H1 (cell line): Measurements from ENCODE around the gene POLA1. TPM values are rescaled to one million over a fixed set of nuclear protein-coding genes. Genes with fewer than 3 reads are reported as not detected.

Source experiments
- ATF2 ChIP-seq: IDR thresholded peaks from 2 replicates; pipeline ENCODE4 v1.6.1; 2012; ENCODE audit warnings: low read length, inconsistent platforms
- ATF3 ChIP-seq: IDR thresholded peaks from 2 replicates; pipeline ENCODE4 v1.6.1; 2011; ENCODE audit warnings: low read depth, mild to moderate bottlenecking, low read length; ENCODE audit not compliant: insufficient read depth
- BACH1 ChIP-seq: IDR thresholded peaks from 2 replicates; pipeline ENCODE4 v1.6.1; 2012; ENCODE audit warnings: low read length, improper control_type of control experiment
- BCL11A ChIP-seq, 2 experiments: IDR thresholded peaks; one replicate each; pipeline ENCODE4 v1.6.1; 2011; ENCODE audit warnings: low read depth in 2 of 2, low read length in 2 of 2, mild to moderate bottlenecking in 2 of 2
- GTF2F1 ChIP-seq: IDR thresholded peaks from 2 replicates; pipeline ENCODE4 v1.6.1; 2012; ENCODE audit warnings: low read depth, low read length, improper control_type of control experiment, borderline replicate concordance
- HDAC2 ChIP-seq, 2 experiments: fragments of 300-600 bp in 1 of 2; sonication (generic) in 1 of 2; IDR thresholded peaks; 2 replicates each; pipeline ENCODE4 v1.6.1; 2011 to 2012; ENCODE audit warnings: low read depth in 2 of 2, low read length in 2 of 2, mild to moderate bottlenecking in 2 of 2, moderate library complexity in 2 of 2, borderline replicate concordance in 1 of 2, inconsistent platforms in 1 of 2
- POU5F1 ChIP-seq: IDR thresholded peaks from 2 replicates; pipeline ENCODE4 v1.6.1; 2011; ENCODE audit warnings: low read depth, mild to moderate bottlenecking, low read length, moderate library complexity
- RAD21 ChIP-seq, 2 experiments: IDR thresholded peaks in 1 of 2; conservative IDR thresholded peaks in 1 of 2; 2 replicates each; pipeline ENCODE4 v1.6.1; 2011; ENCODE audit warnings: low read depth in 2 of 2, low read length in 2 of 2, improper control_type of control experiment in 1 of 2, inconsistent platforms in 1 of 2, mild to moderate bottlenecking in 1 of 2, moderate library complexity in 1 of 2
- RNF2 ChIP-seq: fragments of 200-900, 300-1000 bp; sonication (generic); IDR thresholded peaks from 2 replicates; pipeline ENCODE4 v1.7.1; 2016; ENCODE audit warnings: borderline replicate concordance, low read depth, mild to moderate bottlenecking, antibody characterized with exemption, low read length; ENCODE audit not compliant: poor library complexity, severe bottlenecking; ENCODE audit errors: missing control alignments
- SAP30 ChIP-seq: fragments of 300-600 bp; sonication (generic); IDR thresholded peaks from 2 replicates; pipeline ENCODE4 v1.7.1; 2012; ENCODE audit warnings: low read length, moderate library complexity, mild to moderate bottlenecking, inconsistent platforms; ENCODE audit not compliant: insufficient read depth, insufficient replicate concordance
- SIN3A ChIP-seq, 2 experiments: IDR thresholded peaks in 1 of 2; conservative IDR thresholded peaks in 1 of 2; 2 replicates each; pipeline ENCODE4 v1.6.1; 2011 to 2012; ENCODE audit warnings: low read length in 2 of 2, improper control_type of control experiment in 1 of 2, low read depth in 1 of 2, mild to moderate bottlenecking in 1 of 2
- SP2 ChIP-seq: IDR thresholded peaks from 2 replicates; pipeline ENCODE4 v1.6.1; 2012; ENCODE audit warnings: mild to moderate bottlenecking, low read length, inconsistent platforms
- SP4 ChIP-seq: IDR thresholded peaks from 2 replicates; pipeline ENCODE4 v1.6.1; 2012; ENCODE audit warnings: low read length, inconsistent platforms
- SRF ChIP-seq: IDR thresholded peaks from 2 replicates; pipeline ENCODE4 v1.6.1; 2011; ENCODE audit warnings: mild to moderate bottlenecking, low read depth, low read length, moderate library complexity
- TAF7 ChIP-seq: optimal IDR thresholded peaks from 2 replicates; pipeline ENCODE3; 2011; ENCODE audit warnings: low read depth, mild to moderate bottlenecking, inconsistent platforms, low read length, moderate library complexity, borderline replicate concordance
- TBP ChIP-seq: IDR thresholded peaks from 2 replicates; pipeline ENCODE4 v1.6.1; 2011; ENCODE audit warnings: low read depth, low read length, improper control_type of control experiment
- USF2 ChIP-seq: IDR thresholded peaks from 2 replicates; pipeline ENCODE4 v1.6.1; 2011; ENCODE audit warnings: low read length, improper control_type of control experiment
- YY1 ChIP-seq: IDR thresholded peaks from 2 replicates; pipeline ENCODE4 v1.6.1; 2011; ENCODE audit warnings: low read depth, mild to moderate bottlenecking, low read length
- polyA plus RNA-seq, 7 experiments: library from polyadenylated mRNA; depleted of rRNA in 3 of 7; stranded (reverse) in 5 of 7; unstranded in 2 of 7; fragments of >200 nt in 5 of 7; fragments of 200-250 nt in 2 of 7; gene quantifications; 1 replicate in 5 of 7; 2 replicates in 1 of 7; 4 replicates in 1 of 7; pipeline versions ENCODE4 v1.2.1 to v1.2.3, GENCODE V29; 2011 to 2013; ENCODE audit warnings: missing spikeins in 2 of 7, mixed read lengths in 2 of 7
- total RNA-seq: library from RNA; stranded (reverse); fragmentation: NEBNext Ultra II Directional; extraction: Animal tissue kit (Norgen Biotek cat#: 25700); gene quantifications from 2 replicates; pipeline ENCODE4 v1.2.1, GENCODE V29; 2021

POLA1 gene
- total and polyA plus RNA-seq, 2 of the 8 experiments (the other 6 are each of a cell fraction or from before 2014, with no cell fraction given) = 5.6 to 34.9 TPM

- TF ChIP-seq POU5F1 = no peak
- no peak for TF ChIP-seq SAP30
- no peak for TF ChIP-seq SP2
- no peak for TF ChIP-seq YY1
- TF ChIP-seq RAD21 (IDR thresholded peaks at IDR 0.05 in 1 of 2, conservative IDR thresholded peaks at IDR 0.05 in 1 of 2; ENCODE audit: low read depth in 2 of 2, low read length in 2 of 2) = 0 out of 4 replicates have a peak, but pooled peaks of 1 of the 2 experiments have one; percentile 1
- TF ChIP-seq BACH1 = peak; percentile 50; the same call in 1 of the 2 replicates
- TF ChIP-seq USF2 = no peak
- TF ChIP-seq ATF2 = no peak
- peak; percentile 59 for TF ChIP-seq ATF3
- TF ChIP-seq SP4 = peak; percentile 29; the same call in 1 of the 2 replicates
- TF ChIP-seq BCL11A (IDR thresholded peaks at IDR 0.05; ENCODE audit: low read depth in 2 of 2, low read length in 2 of 2) = no peak
- TF ChIP-seq RNF2 = no peak
- peak in 1 of 2 experiments; percentile 51; a peak in 1 of 4 replicates for TF ChIP-seq HDAC2 (IDR thresholded peaks at IDR 0.05; ENCODE audit: borderline replicate concordance in 1 of 2, low read depth in 2 of 2, low read length in 2 of 2)
- peak; percentile 66; the same call in 1 of the 2 replicates for TF ChIP-seq SRF
- 0 out of 4 replicates have a peak, but pooled peaks of 1 of the 2 experiments have one; percentile 40 for TF ChIP-seq SIN3A (conservative IDR thresholded peaks at IDR 0.05 in 1 of 2, IDR thresholded peaks at IDR 0.05 in 1 of 2; ENCODE audit: low read depth in 1 of 2, low read length in 2 of 2)
- TF ChIP-seq TAF7 = peak; percentile 61
- TF ChIP-seq GTF2F1 = no peak
- 0 out of 2 replicates have a peak, but pooled peaks have one; percentile 41 for TF ChIP-seq TBP
Observed at GRCh38 chrX:24693453-24694202, at the start of gene POLA1 (continued).
